H1 (cell line): ENCODE results near the gene CDC42EP1. TPM values are rescaled to one million over a fixed set of nuclear protein-coding genes. Genes with fewer than 3 reads are reported as not detected.

Experiments used
- CEBPB ChIP-seq: IDR thresholded peaks from 2 replicates; pipeline ENCODE4 v1.6.1; 2012; ENCODE audit warnings: low read depth, low read length
- GABPA ChIP-seq: IDR thresholded peaks from 2 replicates; pipeline ENCODE4 v1.6.1; 2011; ENCODE audit warnings: mild to moderate bottlenecking, low read length, moderate library complexity, borderline replicate concordance; ENCODE audit not compliant: insufficient read depth
- JUN ChIP-seq: IDR thresholded peaks from 2 replicates; pipeline ENCODE4 v1.6.1; 2011; ENCODE audit warnings: low read depth, mild to moderate bottlenecking, improper control_type of control experiment, low read length
- NRF1 ChIP-seq: IDR thresholded peaks from 2 replicates; pipeline ENCODE4 v1.6.1; 2011; ENCODE audit warnings: mild to moderate bottlenecking, low read depth, low read length, improper control_type of control experiment
- POU5F1 ChIP-seq: IDR thresholded peaks from 2 replicates; pipeline ENCODE4 v1.6.1; 2011; ENCODE audit warnings: low read depth, mild to moderate bottlenecking, low read length, moderate library complexity
- polyA plus RNA-seq, 7 experiments: library from polyadenylated mRNA; depleted of rRNA in 3 of 7; stranded (reverse) in 5 of 7; unstranded in 2 of 7; fragments of >200 nt in 5 of 7; fragments of 200-250 nt in 2 of 7; gene quantifications; 1 replicate in 5 of 7; 2 replicates in 1 of 7; 4 replicates in 1 of 7; pipeline versions ENCODE4 v1.2.1 to v1.2.3, GENCODE V29; 2011 to 2013; ENCODE audit warnings: missing spikeins in 2 of 7, mixed read lengths in 2 of 7
- total RNA-seq: library from RNA; stranded (reverse); fragmentation: NEBNext Ultra II Directional; extraction: Animal tissue kit (Norgen Biotek cat#: 25700); gene quantifications from 2 replicates; pipeline ENCODE4 v1.2.1, GENCODE V29; 2021
- TF ChIP-seq, protein P1 (sequence below): fragments of 300-600 bp; sonication (generic); IDR thresholded peaks from 2 replicates; pipeline ENCODE4 v1.7.1; 2012; ENCODE audit warnings: low read length, moderate library complexity, mild to moderate bottlenecking, inconsistent platforms; ENCODE audit not compliant: insufficient replicate concordance
- TF ChIP-seq, protein P2 (sequence below), 3 experiments: IDR thresholded peaks; 1 replicate in 2 of 3; 2 replicates in 1 of 3; pipeline versions ENCODE4 v1.5.1 to v1.6.1; 2011; ENCODE audit warnings: low read length in 3 of 3, mild to moderate bottlenecking in 3 of 3, inconsistent platforms in 2 of 3, low read depth in 1 of 3, moderate library complexity in 1 of 3; ENCODE audit not compliant: insufficient read depth in 1 of 3; ENCODE audit errors: control extremely low read depth in 1 of 3
- TF ChIP-seq, protein P3 (sequence below): IDR thresholded peaks from 2 replicates; pipeline ENCODE4 v1.6.1; 2011; ENCODE audit warnings: low read depth, mild to moderate bottlenecking, low read length; ENCODE audit not compliant: insufficient read depth

CDC42EP1 gene
- total and polyA plus RNA-seq, 2 of the 8 experiments (the other 6 are each of a cell fraction or from before 2014, with no cell fraction given) = 8.3 to 11.2 TPM

DNA sequence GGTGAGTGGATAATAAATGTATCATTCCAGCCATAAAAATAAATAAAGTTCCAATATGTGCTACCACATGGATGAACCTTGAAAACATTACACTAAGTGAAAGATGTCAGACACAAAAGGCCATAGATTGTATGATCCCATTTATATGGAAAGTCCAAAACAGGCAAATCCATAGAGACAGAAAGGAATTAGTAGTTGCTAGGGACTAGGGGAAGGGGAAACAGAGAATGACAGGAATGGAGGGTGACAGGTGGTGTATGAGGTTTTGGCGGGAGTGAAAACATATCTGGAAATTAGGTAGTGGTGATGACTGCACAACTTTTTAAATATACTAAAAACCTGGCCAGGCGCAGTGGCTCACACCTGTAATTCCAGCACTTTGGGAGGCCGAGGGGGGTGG, 25.8 kb upstream of the CDC42EP1 start (continued):
- TF ChIP-seq, protein P1, sequence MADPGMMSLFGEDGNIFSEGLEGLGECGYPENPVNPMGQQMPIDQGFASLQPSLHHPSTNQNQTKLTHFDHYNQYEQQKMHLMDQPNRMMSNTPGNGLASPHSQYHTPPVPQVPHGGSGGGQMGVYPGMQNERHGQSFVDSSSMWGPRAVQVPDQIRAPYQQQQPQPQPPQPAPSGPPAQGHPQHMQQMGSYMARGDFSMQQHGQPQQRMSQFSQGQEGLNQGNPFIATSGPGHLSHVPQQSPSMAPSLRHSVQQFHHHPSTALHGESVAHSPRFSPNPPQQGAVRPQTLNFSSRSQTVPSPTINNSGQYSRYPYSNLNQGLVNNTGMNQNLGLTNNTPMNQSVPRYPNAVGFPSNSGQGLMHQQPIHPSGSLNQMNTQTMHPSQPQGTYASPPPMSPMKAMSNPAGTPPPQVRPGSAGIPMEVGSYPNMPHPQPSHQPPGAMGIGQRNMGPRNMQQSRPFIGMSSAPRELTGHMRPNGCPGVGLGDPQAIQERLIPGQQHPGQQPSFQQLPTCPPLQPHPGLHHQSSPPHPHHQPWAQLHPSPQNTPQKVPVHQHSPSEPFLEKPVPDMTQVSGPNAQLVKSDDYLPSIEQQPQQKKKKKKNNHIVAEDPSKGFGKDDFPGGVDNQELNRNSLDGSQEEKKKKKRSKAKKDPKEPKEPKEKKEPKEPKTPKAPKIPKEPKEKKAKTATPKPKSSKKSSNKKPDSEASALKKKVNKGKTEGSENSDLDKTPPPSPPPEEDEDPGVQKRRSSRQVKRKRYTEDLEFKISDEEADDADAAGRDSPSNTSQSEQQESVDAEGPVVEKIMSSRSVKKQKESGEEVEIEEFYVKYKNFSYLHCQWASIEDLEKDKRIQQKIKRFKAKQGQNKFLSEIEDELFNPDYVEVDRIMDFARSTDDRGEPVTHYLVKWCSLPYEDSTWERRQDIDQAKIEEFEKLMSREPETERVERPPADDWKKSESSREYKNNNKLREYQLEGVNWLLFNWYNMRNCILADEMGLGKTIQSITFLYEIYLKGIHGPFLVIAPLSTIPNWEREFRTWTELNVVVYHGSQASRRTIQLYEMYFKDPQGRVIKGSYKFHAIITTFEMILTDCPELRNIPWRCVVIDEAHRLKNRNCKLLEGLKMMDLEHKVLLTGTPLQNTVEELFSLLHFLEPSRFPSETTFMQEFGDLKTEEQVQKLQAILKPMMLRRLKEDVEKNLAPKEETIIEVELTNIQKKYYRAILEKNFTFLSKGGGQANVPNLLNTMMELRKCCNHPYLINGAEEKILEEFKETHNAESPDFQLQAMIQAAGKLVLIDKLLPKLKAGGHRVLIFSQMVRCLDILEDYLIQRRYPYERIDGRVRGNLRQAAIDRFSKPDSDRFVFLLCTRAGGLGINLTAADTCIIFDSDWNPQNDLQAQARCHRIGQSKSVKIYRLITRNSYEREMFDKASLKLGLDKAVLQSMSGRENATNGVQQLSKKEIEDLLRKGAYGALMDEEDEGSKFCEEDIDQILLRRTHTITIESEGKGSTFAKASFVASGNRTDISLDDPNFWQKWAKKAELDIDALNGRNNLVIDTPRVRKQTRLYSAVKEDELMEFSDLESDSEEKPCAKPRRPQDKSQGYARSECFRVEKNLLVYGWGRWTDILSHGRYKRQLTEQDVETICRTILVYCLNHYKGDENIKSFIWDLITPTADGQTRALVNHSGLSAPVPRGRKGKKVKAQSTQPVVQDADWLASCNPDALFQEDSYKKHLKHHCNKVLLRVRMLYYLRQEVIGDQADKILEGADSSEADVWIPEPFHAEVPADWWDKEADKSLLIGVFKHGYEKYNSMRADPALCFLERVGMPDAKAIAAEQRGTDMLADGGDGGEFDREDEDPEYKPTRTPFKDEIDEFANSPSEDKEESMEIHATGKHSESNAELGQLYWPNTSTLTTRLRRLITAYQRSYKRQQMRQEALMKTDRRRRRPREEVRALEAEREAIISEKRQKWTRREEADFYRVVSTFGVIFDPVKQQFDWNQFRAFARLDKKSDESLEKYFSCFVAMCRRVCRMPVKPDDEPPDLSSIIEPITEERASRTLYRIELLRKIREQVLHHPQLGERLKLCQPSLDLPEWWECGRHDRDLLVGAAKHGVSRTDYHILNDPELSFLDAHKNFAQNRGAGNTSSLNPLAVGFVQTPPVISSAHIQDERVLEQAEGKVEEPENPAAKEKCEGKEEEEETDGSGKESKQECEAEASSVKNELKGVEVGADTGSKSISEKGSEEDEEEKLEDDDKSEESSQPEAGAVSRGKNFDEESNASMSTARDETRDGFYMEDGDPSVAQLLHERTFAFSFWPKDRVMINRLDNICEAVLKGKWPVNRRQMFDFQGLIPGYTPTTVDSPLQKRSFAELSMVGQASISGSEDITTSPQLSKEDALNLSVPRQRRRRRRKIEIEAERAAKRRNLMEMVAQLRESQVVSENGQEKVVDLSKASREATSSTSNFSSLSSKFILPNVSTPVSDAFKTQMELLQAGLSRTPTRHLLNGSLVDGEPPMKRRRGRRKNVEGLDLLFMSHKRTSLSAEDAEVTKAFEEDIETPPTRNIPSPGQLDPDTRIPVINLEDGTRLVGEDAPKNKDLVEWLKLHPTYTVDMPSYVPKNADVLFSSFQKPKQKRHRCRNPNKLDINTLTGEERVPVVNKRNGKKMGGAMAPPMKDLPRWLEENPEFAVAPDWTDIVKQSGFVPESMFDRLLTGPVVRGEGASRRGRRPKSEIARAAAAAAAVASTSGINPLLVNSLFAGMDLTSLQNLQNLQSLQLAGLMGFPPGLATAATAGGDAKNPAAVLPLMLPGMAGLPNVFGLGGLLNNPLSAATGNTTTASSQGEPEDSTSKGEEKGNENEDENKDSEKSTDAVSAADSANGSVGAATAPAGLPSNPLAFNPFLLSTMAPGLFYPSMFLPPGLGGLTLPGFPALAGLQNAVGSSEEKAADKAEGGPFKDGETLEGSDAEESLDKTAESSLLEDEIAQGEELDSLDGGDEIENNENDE = no peak
- no peak for TF ChIP-seq JUN
- TF ChIP-seq, protein P2, sequence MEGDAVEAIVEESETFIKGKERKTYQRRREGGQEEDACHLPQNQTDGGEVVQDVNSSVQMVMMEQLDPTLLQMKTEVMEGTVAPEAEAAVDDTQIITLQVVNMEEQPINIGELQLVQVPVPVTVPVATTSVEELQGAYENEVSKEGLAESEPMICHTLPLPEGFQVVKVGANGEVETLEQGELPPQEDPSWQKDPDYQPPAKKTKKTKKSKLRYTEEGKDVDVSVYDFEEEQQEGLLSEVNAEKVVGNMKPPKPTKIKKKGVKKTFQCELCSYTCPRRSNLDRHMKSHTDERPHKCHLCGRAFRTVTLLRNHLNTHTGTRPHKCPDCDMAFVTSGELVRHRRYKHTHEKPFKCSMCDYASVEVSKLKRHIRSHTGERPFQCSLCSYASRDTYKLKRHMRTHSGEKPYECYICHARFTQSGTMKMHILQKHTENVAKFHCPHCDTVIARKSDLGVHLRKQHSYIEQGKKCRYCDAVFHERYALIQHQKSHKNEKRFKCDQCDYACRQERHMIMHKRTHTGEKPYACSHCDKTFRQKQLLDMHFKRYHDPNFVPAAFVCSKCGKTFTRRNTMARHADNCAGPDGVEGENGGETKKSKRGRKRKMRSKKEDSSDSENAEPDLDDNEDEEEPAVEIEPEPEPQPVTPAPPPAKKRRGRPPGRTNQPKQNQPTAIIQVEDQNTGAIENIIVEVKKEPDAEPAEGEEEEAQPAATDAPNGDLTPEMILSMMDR (IDR thresholded peaks at IDR 0.05; ENCODE audit: control extremely low read depth in 1 of 3, insufficient read depth in 1 of 3, low read depth in 1 of 3, low read length in 3 of 3) = no peak
- TF ChIP-seq POU5F1 = no peak
- TF ChIP-seq NRF1 = no peak
- TF ChIP-seq CEBPB = no peak
- TF ChIP-seq, protein P3, sequence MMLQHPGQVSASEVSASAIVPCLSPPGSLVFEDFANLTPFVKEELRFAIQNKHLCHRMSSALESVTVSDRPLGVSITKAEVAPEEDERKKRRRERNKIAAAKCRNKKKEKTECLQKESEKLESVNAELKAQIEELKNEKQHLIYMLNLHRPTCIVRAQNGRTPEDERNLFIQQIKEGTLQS = no peak
- no peak for TF ChIP-seq GABPA
- TF ChIP-seq, all 59 proteins: peak for 0
